ENCODE results near the gene ANAPC4. TPM values are rescaled to one million over a fixed set of nuclear protein-coding genes. Genes with fewer than 3 reads are reported as not detected.

Gene ANAPC4
- total and polyA plus RNA-seq, 4 donors: 15.4 to 98.5 (median 32.5) TPM

DNA sequence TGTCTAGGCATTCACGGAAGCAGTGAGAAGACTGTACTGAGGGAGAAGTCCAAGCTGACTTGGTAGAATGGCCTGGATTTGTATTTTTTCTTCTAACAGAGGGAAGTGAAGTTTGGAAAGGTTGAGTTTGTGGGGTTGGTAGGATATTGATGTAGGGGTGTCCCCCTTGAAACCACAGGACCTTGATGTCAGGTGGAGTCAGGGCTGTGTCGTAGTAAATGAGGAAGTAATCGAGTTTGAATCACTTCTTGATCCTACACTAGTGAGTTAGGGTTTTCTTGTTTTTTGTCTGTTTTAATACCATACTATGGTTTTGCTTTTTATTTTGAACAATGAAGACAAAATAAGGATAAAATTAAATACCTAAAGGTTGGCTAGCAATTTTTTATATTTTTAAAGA, 30.1 kb upstream of the ANAPC4 start:
- H3K36me3 ChIP-seq (ENCODE audit: control insufficient read depth in 4 of 4, insufficient read depth in 4 of 4, low read length in 4 of 4): peaks cover 0 to 3% (median 0%) of the 10 kb centered on the region in 4 donors
- TF ChIP-seq, protein P1, sequence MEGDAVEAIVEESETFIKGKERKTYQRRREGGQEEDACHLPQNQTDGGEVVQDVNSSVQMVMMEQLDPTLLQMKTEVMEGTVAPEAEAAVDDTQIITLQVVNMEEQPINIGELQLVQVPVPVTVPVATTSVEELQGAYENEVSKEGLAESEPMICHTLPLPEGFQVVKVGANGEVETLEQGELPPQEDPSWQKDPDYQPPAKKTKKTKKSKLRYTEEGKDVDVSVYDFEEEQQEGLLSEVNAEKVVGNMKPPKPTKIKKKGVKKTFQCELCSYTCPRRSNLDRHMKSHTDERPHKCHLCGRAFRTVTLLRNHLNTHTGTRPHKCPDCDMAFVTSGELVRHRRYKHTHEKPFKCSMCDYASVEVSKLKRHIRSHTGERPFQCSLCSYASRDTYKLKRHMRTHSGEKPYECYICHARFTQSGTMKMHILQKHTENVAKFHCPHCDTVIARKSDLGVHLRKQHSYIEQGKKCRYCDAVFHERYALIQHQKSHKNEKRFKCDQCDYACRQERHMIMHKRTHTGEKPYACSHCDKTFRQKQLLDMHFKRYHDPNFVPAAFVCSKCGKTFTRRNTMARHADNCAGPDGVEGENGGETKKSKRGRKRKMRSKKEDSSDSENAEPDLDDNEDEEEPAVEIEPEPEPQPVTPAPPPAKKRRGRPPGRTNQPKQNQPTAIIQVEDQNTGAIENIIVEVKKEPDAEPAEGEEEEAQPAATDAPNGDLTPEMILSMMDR (IDR thresholded peaks at IDR 0.05; ENCODE audit: control extremely low read depth, extremely low read depth): no peak
- H3K27ac ChIP-seq (ENCODE audit: low read depth in 1 of 2, low read length in 1 of 2): no peak overlapping the region
- no peaks in the 10 kb centered on the region for H3K27me3 ChIP-seq (ENCODE audit: control insufficient read depth in 3 of 3, insufficient read depth in 3 of 3, low read length in 2 of 3)
- 62 to 84% methylated on average over 3 of the region's 3 CpGs for WGBS, 2 donors
- no peak overlapping the region for H3K4me3 ChIP-seq
- DNase-seq (no peak), ATAC-seq (ENCODE audit: insufficient read depth, low FRiP score) (no peak)
- H3K9ac ChIP-seq (ENCODE audit: insufficient read depth in 1 of 2, low read length in 2 of 2): no peak overlapping the region
- H3K4me1 ChIP-seq (ENCODE audit: control insufficient read depth in 5 of 5, insufficient read depth in 5 of 5, low read length in 5 of 5): no peaks in the 10 kb centered on the region
- no peaks in the 10 kb centered on the region for H3K9me3 ChIP-seq (ENCODE audit: control insufficient read depth in 4 of 4, insufficient read depth in 3 of 4, low read length in 3 of 4)

- peaks cover 0 to 3% (median 0%) of the 10 kb centered on the region in 4 donors for H3K36me3 ChIP-seq (ENCODE audit: control insufficient read depth in 4 of 4, insufficient read depth in 4 of 4, low read length in 4 of 4)
- H3K9me3 ChIP-seq (ENCODE audit: control insufficient read depth in 4 of 4, insufficient read depth in 3 of 4, low read length in 3 of 4): no peaks in the 10 kb centered on the region
- H3K4me1 ChIP-seq (ENCODE audit: control insufficient read depth in 5 of 5, insufficient read depth in 5 of 5, low read length in 5 of 5): no peaks in the 10 kb centered on the region
- no peaks in the 10 kb centered on the region for H3K27me3 ChIP-seq (ENCODE audit: control insufficient read depth in 3 of 3, insufficient read depth in 3 of 3, low read length in 2 of 3)
- 81 to 93% methylated on average over 2 of the region's 2 CpGs for WGBS, 2 donors
- no peak overlapping the region for H3K9ac ChIP-seq (ENCODE audit: insufficient read depth in 1 of 2, low read length in 2 of 2)
- no peak for ATAC-seq (ENCODE audit: insufficient read depth, low FRiP score)
- no peak for DNase-seq
- H3K27ac ChIP-seq (ENCODE audit: low read depth in 1 of 2, low read length in 1 of 2): no peak overlapping the region
- TF ChIP-seq, protein P1 (IDR thresholded peaks at IDR 0.05; ENCODE audit: control extremely low read depth, extremely low read depth): no peak
- no peak overlapping the region for H3K4me3 ChIP-seq
Measured at GRCh38 chr4:25347473-25347872, 29.6 kb upstream of the ANAPC4 start.

DNA sequence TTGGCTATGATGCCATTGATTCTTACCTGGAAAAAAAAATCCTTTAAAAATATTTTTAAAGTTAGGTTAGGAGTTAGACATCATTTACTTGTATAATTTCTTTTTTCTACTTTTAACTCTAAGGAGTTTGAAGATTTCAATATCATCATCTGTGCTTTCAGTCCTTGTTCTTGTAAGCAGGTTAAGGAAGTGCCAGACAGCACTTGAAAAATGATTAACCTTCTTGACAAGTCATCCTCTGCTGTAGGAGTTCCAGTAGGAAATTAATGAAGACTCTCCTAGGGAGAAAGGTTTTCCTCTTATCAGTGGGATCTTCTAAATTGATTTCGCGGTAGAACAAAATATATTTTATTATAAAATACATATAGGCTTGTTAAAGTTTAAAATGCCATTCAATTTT, 29.1 kb upstream of the ANAPC4 start:
- Histone ChIP-seq H3K27me3 (ENCODE audit: control insufficient read depth in 3 of 3, insufficient read depth in 3 of 3, low read length in 2 of 3) (no peaks in the 10 kb centered on the region), H3K36me3 (ENCODE audit: control insufficient read depth in 4 of 4, insufficient read depth in 4 of 4, low read length in 4 of 4) (peaks cover 0 to 3% (median 0%) of the 10 kb centered on the region in 4 donors), H3K9ac (ENCODE audit: insufficient read depth in 1 of 2, low read length in 2 of 2) (no peak overlapping the region), H3K4me1 (ENCODE audit: control insufficient read depth in 5 of 5, insufficient read depth in 5 of 5, low read length in 5 of 5) (no peaks in the 10 kb centered on the region), H3K9me3 (ENCODE audit: control insufficient read depth in 4 of 4, insufficient read depth in 3 of 4, low read length in 3 of 4) (no peaks in the 10 kb centered on the region), H3K27ac (ENCODE audit: low read depth in 1 of 2, low read length in 1 of 2) (no peak overlapping the region), H3K4me3 (no peak overlapping the region)
- ATAC-seq (ENCODE audit: insufficient read depth, low FRiP score) (no peak), DNase-seq (no peak)
- WGBS, 2 donors: 71 to 99% methylated on average over 2 of the region's 2 CpGs
- TF ChIP-seq, protein P1 (IDR thresholded peaks at IDR 0.05; ENCODE audit: control extremely low read depth, extremely low read depth): no peak

GRCh38 chr4:25350561-25350960, 26.5 kb upstream of the ANAPC4 start:
- 88 to 95% methylated on average over 2 of the region's 2 CpGs for WGBS, 2 donors
- no peaks in the 10 kb centered on the region for H3K27me3 ChIP-seq (ENCODE audit: control insufficient read depth in 3 of 3, insufficient read depth in 3 of 3, low read length in 2 of 3)

More at GRCh38 chr4:25350561-25350960, 26.5 kb upstream of the ANAPC4 start:
- H3K4me3 ChIP-seq: no peak overlapping the region
- peaks cover 0 to 3% (median 0%) of the 10 kb centered on the region in 4 donors for H3K36me3 ChIP-seq (ENCODE audit: control insufficient read depth in 4 of 4, insufficient read depth in 4 of 4, low read length in 4 of 4)
- H3K9me3 ChIP-seq (ENCODE audit: control insufficient read depth in 4 of 4, insufficient read depth in 3 of 4, low read length in 3 of 4): no peaks in the 10 kb centered on the region
- ATAC-seq (ENCODE audit: insufficient read depth, low FRiP score) (no peak), DNase-seq (no peak)
- no peak overlapping the region for H3K27ac ChIP-seq (ENCODE audit: low read depth in 1 of 2, low read length in 1 of 2)
- no peaks in the 10 kb centered on the region for H3K4me1 ChIP-seq (ENCODE audit: control insufficient read depth in 5 of 5, insufficient read depth in 5 of 5, low read length in 5 of 5)
- no peak overlapping the region for H3K9ac ChIP-seq (ENCODE audit: insufficient read depth in 1 of 2, low read length in 2 of 2)
- TF ChIP-seq, protein P1 (IDR thresholded peaks at IDR 0.05; ENCODE audit: control extremely low read depth, extremely low read depth): no peak

Data from lung (tissue), 12 donors.